ENCODE data around the gene HOMER2.

DNA sequence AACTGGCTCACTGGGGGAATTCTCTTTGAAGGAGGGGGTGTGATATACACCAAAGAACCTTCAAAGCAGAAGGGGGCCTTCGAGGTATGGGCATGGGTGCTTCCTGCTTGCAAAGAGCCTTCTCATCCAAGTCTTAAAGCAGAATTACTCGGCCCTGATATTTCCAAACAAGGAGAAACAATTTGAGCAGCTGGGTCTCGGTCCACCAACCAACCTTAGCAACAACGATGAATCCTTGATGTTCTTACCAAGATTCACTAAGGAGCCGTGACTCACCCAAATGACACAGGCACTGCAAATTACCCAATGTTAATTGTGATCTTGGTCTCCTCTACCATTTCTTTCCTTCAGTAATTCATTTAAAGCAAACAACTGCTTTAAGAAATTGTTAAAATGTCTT lies 7.7 kb downstream of the HOMER2 start:
- TF ChIP-seq, protein P1, sequence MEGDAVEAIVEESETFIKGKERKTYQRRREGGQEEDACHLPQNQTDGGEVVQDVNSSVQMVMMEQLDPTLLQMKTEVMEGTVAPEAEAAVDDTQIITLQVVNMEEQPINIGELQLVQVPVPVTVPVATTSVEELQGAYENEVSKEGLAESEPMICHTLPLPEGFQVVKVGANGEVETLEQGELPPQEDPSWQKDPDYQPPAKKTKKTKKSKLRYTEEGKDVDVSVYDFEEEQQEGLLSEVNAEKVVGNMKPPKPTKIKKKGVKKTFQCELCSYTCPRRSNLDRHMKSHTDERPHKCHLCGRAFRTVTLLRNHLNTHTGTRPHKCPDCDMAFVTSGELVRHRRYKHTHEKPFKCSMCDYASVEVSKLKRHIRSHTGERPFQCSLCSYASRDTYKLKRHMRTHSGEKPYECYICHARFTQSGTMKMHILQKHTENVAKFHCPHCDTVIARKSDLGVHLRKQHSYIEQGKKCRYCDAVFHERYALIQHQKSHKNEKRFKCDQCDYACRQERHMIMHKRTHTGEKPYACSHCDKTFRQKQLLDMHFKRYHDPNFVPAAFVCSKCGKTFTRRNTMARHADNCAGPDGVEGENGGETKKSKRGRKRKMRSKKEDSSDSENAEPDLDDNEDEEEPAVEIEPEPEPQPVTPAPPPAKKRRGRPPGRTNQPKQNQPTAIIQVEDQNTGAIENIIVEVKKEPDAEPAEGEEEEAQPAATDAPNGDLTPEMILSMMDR (IDR thresholded peaks at IDR 0.05 in 8 of 11, conservative IDR thresholded peaks at IDR 0.05 in 3 of 11): no peak
- no peak for TF ChIP-seq POLR2A (IDR thresholded peaks at IDR 0.05)
- TF ChIP-seq POLR2AphosphoS5 (IDR thresholded peaks at IDR 0.05): no peak
